HG03103 (cell line): ENCODE measurements around the gene CEP85L.

ENCODE experiments used
- ATAC-seq: cut with Tn5 transposase; IDR thresholded peaks from one replicate; pipeline ENCODE4 v1.9.1; 2021; ENCODE audit warnings: low read depth; ENCODE audit not compliant: unreplicated experiment

The CEP85L gene

GRCh38 chr6:118506071-118506638 lies 145.2 kb downstream of the CEP85L start:
- ATAC-seq, result no peak

GRCh38 chr6:118505656-118506055 lies 145.7 kb downstream of the CEP85L start:
- no peak for ATAC-seq

DNA sequence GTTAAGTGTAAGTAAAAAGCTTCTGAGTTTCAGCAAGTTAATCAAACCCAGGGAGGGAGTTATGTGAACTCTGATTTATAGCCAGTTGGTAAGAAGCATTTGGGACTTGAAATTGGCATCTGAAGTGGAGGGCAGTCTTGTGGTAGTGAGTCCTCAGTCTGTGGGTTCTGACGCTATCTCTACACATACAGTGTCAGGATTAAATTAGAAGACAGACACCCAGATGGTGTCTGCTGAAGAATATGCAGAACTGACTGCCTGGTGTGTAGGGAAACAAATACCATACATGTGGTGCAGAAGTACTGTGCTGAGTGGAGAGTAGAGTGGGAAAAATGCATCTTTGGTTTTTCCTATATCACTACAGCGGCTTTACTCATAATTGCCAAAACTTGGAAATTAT lies 146.8 kb downstream of the CEP85L start:
- ATAC-seq, result no peak

DNA sequence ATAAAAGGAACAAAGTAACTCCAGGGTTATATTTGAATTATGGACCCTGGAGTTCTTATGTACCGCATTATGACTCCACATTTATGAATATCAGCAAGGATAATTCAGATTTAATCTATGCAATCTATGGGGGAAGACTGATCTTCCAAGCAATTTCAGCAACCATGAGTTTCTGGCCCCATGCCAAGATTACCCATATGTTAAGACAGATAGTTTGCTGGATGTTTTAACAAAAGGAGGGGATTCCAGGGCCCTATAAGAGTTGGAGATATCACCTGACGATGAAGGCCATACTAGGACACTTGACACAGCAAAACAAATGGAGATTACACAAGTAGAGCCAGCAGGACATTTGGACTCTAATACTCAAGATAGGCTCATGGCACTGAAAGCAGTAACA lies 149.2 kb downstream of the CEP85L start:
- ATAC-seq, result no peak

DNA sequence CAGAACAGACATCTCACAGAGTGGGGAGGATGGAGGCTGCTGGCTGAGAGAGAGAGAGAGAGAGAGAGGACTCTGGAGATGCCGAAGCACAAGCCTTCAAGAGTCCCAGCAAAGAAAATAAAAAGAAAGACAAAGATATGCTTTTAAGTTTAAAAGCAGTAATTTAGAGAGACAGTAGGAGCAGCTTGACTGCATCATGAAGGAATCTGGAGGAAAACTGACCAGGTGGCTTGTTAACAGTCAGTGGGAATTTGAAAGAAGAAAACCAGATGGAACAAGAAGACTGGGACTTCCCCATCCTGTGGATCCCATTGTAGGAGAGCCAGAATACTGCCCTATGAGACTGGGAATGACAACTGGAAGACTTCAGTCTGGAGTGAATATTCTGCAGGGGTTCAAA lies 149.6 kb downstream of the CEP85L start:
- ATAC-seq, result no peak

DNA sequence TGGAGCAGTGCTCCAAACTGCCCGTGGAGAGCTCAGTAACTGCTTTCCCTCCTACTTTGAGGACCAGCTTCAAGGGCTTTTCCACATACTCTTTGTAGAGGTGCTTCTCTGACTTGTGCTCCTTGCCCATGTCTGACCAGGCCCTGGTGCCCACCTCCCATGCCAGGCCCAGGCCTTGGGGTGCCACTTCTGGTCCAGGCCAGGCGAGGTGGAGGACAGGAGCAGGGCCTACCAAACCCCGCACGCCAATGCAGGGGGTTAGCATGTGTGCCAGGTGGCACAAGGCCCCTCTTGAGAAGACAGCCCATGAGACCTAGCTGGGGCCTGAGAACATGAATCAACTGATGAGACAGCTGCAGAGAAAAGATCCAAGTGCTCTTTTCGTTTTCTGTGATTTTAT lies 150.3 kb downstream of the CEP85L start:
- ATAC-seq, result no peak

DNA sequence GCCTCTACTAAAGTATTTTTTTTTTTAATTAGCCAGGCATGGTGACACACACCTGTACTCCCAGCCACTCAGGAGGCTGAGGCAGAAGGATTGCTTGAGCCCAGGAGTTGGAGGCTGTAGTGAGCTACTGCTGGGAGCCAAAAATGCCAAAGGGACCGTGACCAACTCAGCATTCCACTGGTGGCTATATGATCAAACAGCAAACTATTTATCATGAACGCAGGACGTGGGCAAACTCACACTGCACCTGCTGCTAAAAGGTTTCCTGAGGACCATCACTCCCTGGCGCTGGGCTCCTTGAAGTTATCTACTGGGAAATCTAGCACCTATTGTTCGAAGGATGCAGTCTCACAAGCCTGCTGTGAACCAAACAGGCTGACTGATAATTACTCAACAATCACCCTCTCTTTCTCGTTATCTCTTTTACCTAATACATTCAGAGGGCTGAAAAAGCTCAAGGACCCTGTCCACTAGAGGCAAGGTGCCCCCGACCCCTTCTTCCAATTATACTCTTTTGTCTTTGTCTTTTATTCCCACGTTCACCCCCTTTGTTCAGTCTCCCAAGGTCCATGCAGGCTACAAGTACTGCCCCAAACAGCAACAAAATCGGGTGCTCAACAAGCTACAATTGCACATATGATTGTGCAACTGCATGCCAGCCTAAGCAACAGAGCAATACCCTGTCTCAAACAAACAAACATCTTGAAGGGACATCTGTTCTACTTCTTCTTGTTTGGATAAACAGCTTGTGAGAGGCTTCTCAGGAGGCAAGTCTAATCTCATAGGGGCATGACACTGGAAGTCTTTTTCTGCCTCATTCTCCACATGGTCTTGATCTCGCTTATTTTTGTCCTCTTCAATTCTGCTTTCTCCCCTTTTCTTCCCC lies 151.0 kb downstream of the CEP85L start:
- ATAC-seq, result no peak

DNA sequence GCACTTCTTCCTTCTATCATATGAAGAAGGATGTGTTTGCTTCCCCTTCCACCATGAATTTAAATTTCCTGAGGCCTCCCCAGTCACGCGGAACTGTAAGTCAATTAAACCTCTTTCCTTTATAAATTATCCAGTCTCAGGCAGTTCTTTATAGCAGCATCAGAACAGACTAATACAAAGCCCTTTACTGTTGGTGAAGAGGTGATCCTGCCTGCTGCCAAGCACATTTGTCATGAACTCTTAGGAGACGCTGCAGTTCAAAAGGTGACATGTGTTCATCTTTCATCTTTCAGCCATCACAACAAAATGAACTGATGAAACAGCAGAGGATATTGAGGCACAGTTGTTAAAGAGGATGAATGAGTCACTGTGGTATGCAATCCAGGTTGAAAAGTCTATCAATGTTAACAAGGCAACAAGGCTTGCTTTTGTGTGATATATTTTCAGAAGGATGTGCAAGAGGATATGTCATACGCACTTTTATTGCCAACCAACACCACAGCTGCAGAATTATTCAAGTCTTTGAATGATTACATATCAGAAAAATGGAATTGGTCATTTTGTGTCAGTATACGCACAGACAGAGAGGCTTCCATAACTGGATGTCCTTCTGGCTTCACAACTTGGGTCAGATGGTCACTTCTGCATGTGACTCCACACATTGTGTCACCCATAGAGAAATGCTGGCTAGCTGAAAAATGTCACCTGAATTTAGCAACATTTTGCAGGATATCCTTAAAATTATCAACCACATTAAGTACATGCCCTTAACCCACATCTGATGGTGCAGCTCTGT lies 155.7 kb downstream of the CEP85L start:
- no peak for ATAC-seq

DNA sequence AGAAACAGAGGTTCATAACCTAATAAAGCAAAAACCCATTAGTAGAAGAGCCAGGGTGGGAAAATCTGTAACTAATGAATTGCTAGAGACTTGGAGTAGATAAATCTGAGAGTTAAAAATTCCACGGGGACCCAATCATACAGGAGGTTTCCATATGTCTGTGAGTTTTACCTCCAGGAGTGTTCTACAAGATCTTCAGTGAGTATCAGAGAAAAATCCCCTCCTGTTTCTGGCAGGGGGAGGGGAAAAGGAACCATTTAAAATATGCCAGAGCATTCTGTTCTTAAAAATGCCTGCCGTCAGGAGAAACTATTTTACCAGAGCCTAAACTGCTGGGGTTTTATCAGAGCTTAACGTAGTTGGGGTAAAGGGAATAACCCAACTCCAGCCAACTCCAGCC lies 157.3 kb downstream of the CEP85L start:
- ATAC-seq, result no peak

GRCh38 chr6:118489990-118490389 lies 161.4 kb downstream of the CEP85L start:
- ATAC-seq, result no peak

GRCh38 chr6:118488631-118489030 lies 162.8 kb downstream of the CEP85L start:
- no peak for ATAC-seq

GRCh38 chr6:118485601-118486550 lies 165.5 kb downstream of the CEP85L start:
- peak; percentile 92 for ATAC-seq

DNA sequence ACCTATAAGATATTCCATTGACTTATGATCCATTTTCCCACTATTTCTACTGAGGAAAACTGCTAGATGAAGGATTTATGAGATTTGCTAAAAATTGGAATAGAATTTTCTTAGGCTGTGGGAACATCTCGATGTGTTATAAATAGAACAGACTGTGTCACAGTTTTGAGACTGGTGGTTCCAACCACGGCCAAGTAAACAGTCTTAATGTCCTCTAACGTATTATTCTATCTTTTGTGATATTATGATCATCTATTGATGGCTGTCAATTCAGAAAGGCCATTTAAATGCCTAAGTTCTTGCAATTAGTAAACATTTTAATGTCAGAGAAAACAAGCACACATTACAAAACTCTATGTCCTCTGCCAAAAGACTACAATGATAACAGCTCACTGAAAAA lies 174.8 kb downstream of the CEP85L start:
- no peak for ATAC-seq

GRCh38 chr6:118473266-118473665 lies 178.1 kb downstream of the CEP85L start:
- no peak for ATAC-seq

- no peak for ATAC-seq
Measured at GRCh38 chr6:118469468-118469867, 181.9 kb downstream of the CEP85L start.

DNA sequence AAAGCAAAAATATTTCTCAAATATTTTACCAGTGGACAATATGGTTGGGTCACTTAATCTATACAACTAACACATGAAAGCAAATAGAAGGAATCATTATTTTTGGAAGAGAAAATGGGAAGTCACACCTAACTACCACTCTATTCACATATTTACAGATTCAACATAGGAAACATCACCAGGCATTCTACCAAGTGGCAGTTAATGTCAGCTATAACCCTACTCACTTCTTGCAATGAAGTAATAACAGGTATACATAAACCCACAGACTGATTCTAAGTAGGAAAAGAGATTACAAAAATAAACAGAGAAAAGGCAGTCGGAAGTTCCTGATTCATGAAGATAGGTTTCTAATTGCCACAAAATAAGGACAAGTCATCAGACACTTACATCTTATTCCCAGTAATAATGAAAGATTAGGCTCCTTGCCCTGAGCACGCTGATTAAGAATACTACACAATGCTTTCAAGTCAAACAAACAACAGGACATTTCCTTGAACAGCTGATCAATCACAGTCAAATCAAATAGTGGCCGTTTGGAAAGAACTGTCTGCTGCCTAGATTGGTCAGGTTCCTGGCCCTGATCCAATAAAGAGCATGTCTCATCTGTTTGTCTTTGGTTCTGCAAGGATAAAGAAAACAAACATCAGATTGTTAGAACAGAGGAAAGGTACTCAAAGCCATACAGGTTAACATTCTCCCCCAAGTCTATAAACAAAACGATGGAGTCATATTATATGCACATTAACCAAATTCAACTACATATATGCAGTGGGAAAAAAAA lies 182.5 kb downstream of the CEP85L start:
- ATAC-seq, result no peak

DNA sequence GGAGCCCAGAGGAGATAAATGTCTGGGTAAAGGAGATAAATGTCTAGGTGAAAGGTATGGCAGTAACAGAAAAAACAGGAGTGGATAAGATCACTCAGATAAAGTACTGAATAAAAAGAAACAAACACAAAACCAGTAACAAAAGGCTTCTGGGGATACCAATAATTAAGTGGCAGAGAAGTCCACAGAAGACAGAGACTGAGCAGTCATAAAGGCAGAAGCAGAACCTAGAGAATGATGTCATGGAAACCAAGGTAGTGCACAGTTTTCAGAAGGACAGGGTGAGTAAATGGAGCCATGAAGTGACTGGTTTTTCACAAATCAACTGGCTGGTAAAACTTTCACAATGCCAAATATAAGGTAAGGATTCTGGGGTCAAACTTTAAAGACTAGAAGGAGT lies 184.2 kb downstream of the CEP85L start:
- ATAC-seq, result peak; percentile 79

DNA sequence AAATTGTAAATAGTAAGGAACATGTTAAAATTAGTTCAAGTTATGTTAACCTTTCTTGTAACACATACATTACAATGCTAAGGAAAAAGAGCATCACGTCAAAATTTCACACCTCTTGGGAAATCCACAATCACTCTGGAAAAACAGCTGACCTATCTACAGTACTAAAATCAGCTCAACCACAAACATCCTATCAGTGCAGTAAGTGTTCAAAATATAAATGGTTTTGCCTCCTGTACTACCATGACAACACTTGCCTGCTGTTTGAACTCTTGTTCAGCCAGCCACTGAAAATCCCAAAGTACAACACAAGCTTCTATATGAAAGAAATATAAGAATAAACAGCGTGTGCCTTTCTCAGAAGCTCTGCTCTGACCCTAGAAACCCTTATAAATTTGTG lies 186.8 kb downstream of the CEP85L start:
- no peak for ATAC-seq

DNA sequence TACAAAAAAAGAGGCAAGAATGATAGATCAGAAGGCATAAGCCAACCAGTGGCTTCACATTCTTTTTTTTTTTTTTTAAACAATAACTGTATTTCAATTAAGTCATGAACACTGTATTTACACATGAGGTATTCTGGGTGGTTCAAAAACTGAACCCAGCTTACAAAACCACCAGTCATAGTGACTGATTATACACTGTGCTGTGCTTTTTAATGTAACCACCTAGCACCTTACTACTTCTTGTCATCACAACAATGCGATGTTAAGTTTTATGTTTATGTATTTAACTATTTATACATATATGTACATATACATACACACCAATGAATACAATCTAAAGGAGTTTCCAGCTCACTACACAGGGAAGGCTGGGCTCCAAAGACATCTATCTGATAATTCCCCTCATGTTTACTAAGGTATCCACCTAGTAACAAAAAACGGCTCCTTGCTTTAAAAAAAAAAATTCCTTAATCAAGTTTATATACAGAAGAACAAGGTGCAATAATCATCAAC lies 190.4 kb downstream of the CEP85L start:
- ATAC-seq, result no peak
